Natural killer cell (primary cell): Measurements from ENCODE around the gene DPM2. TPM values are rescaled to one million over a fixed set of nuclear protein-coding genes. Genes with fewer than 3 reads are reported as not detected.
A peak's percentile ranks its signal among the peaks of the same experiment; 100 is the strongest.

Experiments used
- ATAC-seq, 3 donors: fragments of 150-1000 bp in 2 of 3; fragments of 200-7000 bp in 1 of 3; cut with Tn5 transposase; 1 replicate in 1 of 3; 2 replicates in 2 of 3; pipeline ENCODE4 v1.10.0; 2021; ENCODE audit warnings: mild to moderate bottlenecking in 2 of 3, moderate library complexity in 2 of 3
- DNase-seq, 2 donors: peaks; one replicate each; pipeline versions ENCODE4 v3.0.0 to v3.0.0-alpha.2; 2013 to 2021; ENCODE audit warnings: mixed read lengths in 1 of 2
- H3K27ac ChIP-seq: one replicate; pipeline ENCODE4 v1.5.1; 2013; ENCODE audit warnings: mild to moderate bottlenecking, low read length
- H3K27me3 ChIP-seq: one replicate; pipeline ENCODE4 v1.6.1; 2013; ENCODE audit warnings: low read length; ENCODE audit not compliant: control insufficient read depth, insufficient read depth
- H3K36me3 ChIP-seq: one replicate; pipeline ENCODE4 v1.6.1; 2013; ENCODE audit warnings: low read length; ENCODE audit not compliant: control insufficient read depth, insufficient read depth
- H3K4me1 ChIP-seq: one replicate; pipeline ENCODE4 v1.6.1; 2013; ENCODE audit warnings: low read length; ENCODE audit not compliant: control insufficient read depth, insufficient read depth
- H3K4me3 ChIP-seq: one replicate; pipeline ENCODE4 v1.5.1; 2013; ENCODE audit warnings: low read length
- H3K9me3 ChIP-seq: one replicate; pipeline ENCODE4 v1.6.1; 2013; ENCODE audit warnings: low read length; ENCODE audit not compliant: control insufficient read depth, insufficient read depth
- H3K27ac Mint-ChIP-seq, 2 donors: one replicate each; pipeline ENCODE4 v1.8.0; 2022; ENCODE audit warnings: mild to moderate bottlenecking in 2 of 2, mixed read lengths in 2 of 2, moderate library complexity in 1 of 2
- H3K27me3 Mint-ChIP-seq, 2 donors: one replicate each; pipeline ENCODE4 v1.8.0; 2022; ENCODE audit warnings: low read depth in 2 of 2, mixed read lengths in 2 of 2
- H3K36me3 Mint-ChIP-seq: one replicate; pipeline ENCODE4 v1.8.0; 2022; ENCODE audit warnings: mixed read lengths
- H3K4me1 Mint-ChIP-seq, 2 donors: one replicate each; pipeline ENCODE4 v1.8.0; 2022; ENCODE audit warnings: mixed read lengths in 2 of 2
- H3K4me3 Mint-ChIP-seq: one replicate; pipeline ENCODE4 v1.8.0; 2022; ENCODE audit warnings: mild to moderate bottlenecking, moderate library complexity, mixed read lengths
- H3K9me3 Mint-ChIP-seq, 2 donors: one replicate each; pipeline ENCODE4 v1.8.0; 2022; ENCODE audit warnings: mixed read lengths in 2 of 2
- CTCF ChIP-seq: fragments of 200-600 bp; IDR thresholded peaks from one replicate; pipeline ENCODE4 v1.8.0; 2022; ENCODE audit warnings: antibody characterized with exemption
- WGBS: methylation state at CpG from one replicate; pipeline ENCODE4 v1.1.7; 2013; ENCODE audit warnings: missing lambda C conversion rate; ENCODE audit not compliant: insufficient coverage; 5-methylcytosine and 5-hydroxymethylcytosine counted together
- intact Hi-C: fragments of 100-400 bp; cut with micrococcal nuclease; formaldehyde crosslinking; loops from one replicate; pipeline ENCODE4 v1.14.2; 2022
- total RNA-seq, 4 donors: library from RNA; stranded (reverse); fragments of 120-200 nt in 1 of 4; gene quantifications; one replicate each; pipeline versions ENCODE4 v1.2.3 to v1.2.4, GENCODE V29; 2013 to 2022

DPM2 gene
- total RNA-seq, 3 donors from 2014 or later (not counting 1 experiment from before 2014, with no cell fraction given), result 22.9 to 31.4 (median 24.1) TPM

DNA sequence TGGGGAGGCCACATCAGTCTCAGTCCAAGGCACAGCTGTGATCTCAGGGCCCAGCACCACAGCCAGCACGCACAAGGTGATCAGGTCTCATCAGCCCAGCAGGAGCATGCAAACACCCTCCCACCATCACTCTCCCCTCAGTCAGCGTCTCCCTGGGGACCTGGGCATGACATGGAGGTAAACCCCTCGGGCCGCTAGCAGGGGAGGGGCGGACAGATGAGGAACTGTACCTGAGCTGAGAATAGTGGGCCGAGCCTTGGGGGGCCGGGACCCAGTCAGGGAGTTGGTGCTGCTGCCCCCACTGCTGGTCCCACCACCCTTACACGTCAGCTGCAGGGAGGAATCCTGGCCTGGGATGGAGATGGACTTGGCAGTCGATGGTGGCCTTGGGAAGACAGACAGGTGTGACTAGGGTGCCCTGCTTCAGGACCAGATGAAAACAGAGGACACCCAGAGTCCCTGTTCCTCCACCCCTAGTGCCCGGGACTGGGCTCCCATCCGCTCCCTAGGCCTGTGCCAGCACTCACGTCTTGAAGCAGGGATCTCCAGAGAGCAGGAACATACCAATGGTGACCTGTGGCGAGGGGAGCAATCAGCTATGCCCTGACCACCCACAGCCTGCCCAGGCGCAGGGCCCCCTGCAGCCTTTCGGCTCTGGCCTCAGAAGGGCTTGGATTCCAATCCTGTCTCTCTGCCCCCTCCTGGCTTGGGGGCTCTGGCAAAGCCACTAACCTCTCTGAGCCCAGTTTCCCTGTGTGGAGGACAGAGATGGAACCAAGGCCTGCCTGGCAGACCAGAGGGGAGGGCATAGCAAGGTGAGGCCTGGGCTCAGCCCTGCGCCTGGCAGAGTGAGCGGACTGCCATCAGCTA lies 10.4 kb upstream of the DPM2 start:
- 90% methylated on average over 17 of the region's 17 CpGs for WGBS
- no peaks in the 10 kb centered on the region for H3K36me3 Mint-ChIP-seq
- TF ChIP-seq CTCF, result no peak

DNA sequence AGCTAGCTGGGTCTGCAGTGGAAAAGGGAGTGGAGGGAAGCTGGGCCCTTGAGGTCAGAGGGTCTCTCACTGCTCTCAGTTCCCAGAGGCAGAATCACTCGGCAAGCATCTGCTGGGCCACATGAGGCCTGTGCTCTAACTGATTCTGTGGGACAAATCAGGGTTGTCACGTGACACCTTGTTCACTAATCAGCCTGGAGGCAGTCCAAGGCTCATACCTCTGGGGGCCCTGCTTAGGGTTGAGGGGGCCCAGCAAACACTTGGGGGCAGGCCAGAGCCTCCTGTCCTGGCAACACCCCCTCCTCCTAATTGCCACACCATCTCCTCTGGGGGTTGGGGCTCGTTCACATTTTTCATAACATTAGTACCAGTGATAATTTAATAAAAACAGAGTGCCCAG lies 9.1 kb upstream of the DPM2 start:
- Mint-ChIP-seq H3K9me3 (no peaks in the 10 kb centered on the region), H3K4me3 (no peak overlapping the region), H3K36me3 (no peaks in the 10 kb centered on the region), H3K27ac (no peak overlapping the region), H3K4me1 (peaks cover 0 to 14% of the 10 kb centered on the region in 2 donors), H3K27me3 (no peaks in the 10 kb centered on the region)
- Histone ChIP-seq H3K36me3 (peaks cover 32% of the 10 kb centered on the region), H3K4me3 (no peak overlapping the region), H3K27ac (no peak overlapping the region), H3K9me3 (no peaks in the 10 kb centered on the region), H3K4me1 (peaks cover 16% of the 10 kb centered on the region), H3K27me3 (no peaks in the 10 kb centered on the region)
- no peak for TF ChIP-seq CTCF
- ATAC-seq, result no peak
- intact Hi-C loops, result no loop called here
- DNase-seq, result no peak
- 88% methylated on average over 3 of the region's 3 CpGs for WGBS

More for the DNA sequence above, 10.4 kb upstream of the DPM2 start:
- Histone ChIP-seq H3K4me1 (peaks cover 13% of the 10 kb centered on the region), H3K36me3 (peaks cover 22% of the 10 kb centered on the region), H3K27ac (no peak overlapping the region), H3K9me3 (no peaks in the 10 kb centered on the region), H3K4me3 (no peak overlapping the region), H3K27me3 (no peaks in the 10 kb centered on the region)
- H3K9me3 Mint-ChIP-seq, result no peaks in the 10 kb centered on the region
- H3K4me1 Mint-ChIP-seq, result peaks cover 0 to 7% of the 10 kb centered on the region in 2 donors
- intact Hi-C loops, result no loop called here
- H3K27me3 Mint-ChIP-seq, result no peaks in the 10 kb centered on the region
- DNase-seq (no peak), ATAC-seq (no peak)
- peak overlapping the region in 1 of 2 donors; percentile 10 for H3K27ac Mint-ChIP-seq
- no peak overlapping the region for H3K4me3 Mint-ChIP-seq

- H3K36me3 ChIP-seq, result peaks cover 32% of the 10 kb centered on the region
- Mint-ChIP-seq H3K4me1 (peaks cover 0 to 14% of the 10 kb centered on the region in 2 donors), H3K27ac (no peak overlapping the region), H3K4me3 (no peak overlapping the region), H3K27me3 (no peaks in the 10 kb centered on the region), H3K9me3 (no peaks in the 10 kb centered on the region), H3K36me3 (no peaks in the 10 kb centered on the region)
- no peak overlapping the region for H3K27ac ChIP-seq
- no peak for TF ChIP-seq CTCF
- ATAC-seq (no peak), DNase-seq (no peak)
- H3K4me1 ChIP-seq, result peaks cover 16% of the 10 kb centered on the region
- 91% methylated on average over 5 of the region's 9 CpGs for WGBS
- H3K4me3 ChIP-seq, result no peak overlapping the region
- H3K27me3 ChIP-seq, result no peaks in the 10 kb centered on the region
- intact Hi-C loops, result no loop called here
- H3K9me3 ChIP-seq, result no peaks in the 10 kb centered on the region
Measured at GRCh38 chr9:127945942-127946341, 8.3 kb upstream of the DPM2 start.
